ACC112 (cell line): Measurements from ENCODE around the gene FAM120B.

Source experiments
- H2AFZ ChIP-seq: fragments of 200-600 bp; sonication (generic); one replicate; pipeline ENCODE4 v1.6.0; 2017; ENCODE audit warnings: antibody characterized with exemption, low read length; ENCODE audit not compliant: unreplicated experiment
- H3K27ac ChIP-seq: fragments of 200-600 bp; sonication (generic); 2 replicates; pipeline ENCODE4 v1.5.1; 2014; ENCODE audit warnings: low read depth, mild to moderate bottlenecking, antibody characterized with exemption, low read length, moderate library complexity
- H3K27me3 ChIP-seq: fragments of 200-600 bp; sonication (generic); 2 replicates; pipeline ENCODE4 v1.6.1; 2014; ENCODE audit warnings: mild to moderate bottlenecking, antibody characterized with exemption, low read length, moderate library complexity, mixed read lengths; ENCODE audit not compliant: insufficient read depth
- H3K36me3 ChIP-seq: fragments of 200-600 bp; sonication (generic); 2 replicates; pipeline ENCODE4 v1.6.1; 2016; ENCODE audit warnings: mild to moderate bottlenecking, antibody characterized with exemption, low read length, moderate library complexity, mixed read lengths; ENCODE audit not compliant: insufficient read depth
- H3K4me1 ChIP-seq: fragments of 200-600 bp; sonication (generic); one replicate; pipeline ENCODE4 v1.6.1; 2016; ENCODE audit warnings: low read length, mixed read lengths; ENCODE audit not compliant: insufficient read depth, unreplicated experiment, control insufficient read depth
- H3K4me3 ChIP-seq: fragments of 200-600 bp; sonication (generic); 2 replicates; pipeline ENCODE4 v1.5.1; 2014; ENCODE audit warnings: mild to moderate bottlenecking, low read depth, low read length
- H3K79me2 ChIP-seq: fragments of 200-600 bp; sonication (generic); one replicate; pipeline ENCODE4 v1.6.0; 2016; ENCODE audit warnings: low read length; ENCODE audit not compliant: control insufficient read depth, unreplicated experiment, insufficient read depth

The FAM120B gene

GRCh38 chr6:170445487-170445886, 138.9 kb downstream of the FAM120B start:
- H3K27ac ChIP-seq: no peak overlapping the region
- no peaks in the 10 kb centered on the region for H3K27me3 ChIP-seq
- H3K4me1 ChIP-seq: no peaks in the 10 kb centered on the region
- H3K79me2 ChIP-seq: no peaks in the 10 kb centered on the region
- H2AFZ ChIP-seq: no peak overlapping the region
- no peaks in the 10 kb centered on the region for H3K36me3 ChIP-seq
- no peak overlapping the region for H3K4me3 ChIP-seq

GRCh38 chr6:170445971-170446370, 139.4 kb downstream of the FAM120B start:
- H3K27me3 ChIP-seq: no peaks in the 10 kb centered on the region
- H2AFZ ChIP-seq: no peak overlapping the region
- H3K79me2 ChIP-seq: no peaks in the 10 kb centered on the region
- no peaks in the 10 kb centered on the region for H3K4me1 ChIP-seq
- no peaks in the 10 kb centered on the region for H3K36me3 ChIP-seq
- no peak overlapping the region for H3K27ac ChIP-seq
- no peak overlapping the region for H3K4me3 ChIP-seq

GRCh38 chr6:170446841-170447560, 140.4 kb downstream of the FAM120B start:
- Histone ChIP-seq H3K27me3 (no peaks in the 10 kb centered on the region), H3K36me3 (no peaks in the 10 kb centered on the region)

GRCh38 chr6:170447561-170447930, 141.0 kb downstream of the FAM120B start:
- H3K36me3 ChIP-seq: no peaks in the 10 kb centered on the region
- H3K4me3 ChIP-seq: no peak overlapping the region
- no peak overlapping the region for H3K27ac ChIP-seq
- H3K27me3 ChIP-seq: no peaks in the 10 kb centered on the region
- no peak overlapping the region for H2AFZ ChIP-seq
- H3K4me1 ChIP-seq: no peaks in the 10 kb centered on the region
- H3K79me2 ChIP-seq: no peaks in the 10 kb centered on the region

More at GRCh38 chr6:170446841-170447560, 140.4 kb downstream of the FAM120B start:
- Histone ChIP-seq H2AFZ (no peak overlapping the region), H3K79me2 (no peaks in the 10 kb centered on the region), H3K4me3 (no peak overlapping the region), H3K4me1 (no peaks in the 10 kb centered on the region), H3K27ac (no peak overlapping the region)

GRCh38 chr6:170448317-170448716, 141.8 kb downstream of the FAM120B start:
- Histone ChIP-seq H3K36me3 (no peaks in the 10 kb centered on the region), H3K4me1 (no peaks in the 10 kb centered on the region), H3K27me3 (no peaks in the 10 kb centered on the region), H3K27ac (no peak overlapping the region), H3K79me2 (no peaks in the 10 kb centered on the region), H3K4me3 (no peak overlapping the region), H2AFZ (no peak overlapping the region)

- Histone ChIP-seq H2AFZ (no peak overlapping the region), H3K36me3 (no peaks in the 10 kb centered on the region), H3K4me3 (no peak overlapping the region), H3K27me3 (no peaks in the 10 kb centered on the region), H3K4me1 (no peaks in the 10 kb centered on the region), H3K27ac (no peak overlapping the region), H3K79me2 (no peaks in the 10 kb centered on the region)
Measured at GRCh38 chr6:170448751-170449630, 142.4 kb downstream of the FAM120B start.

GRCh38 chr6:170449835-170450753, 143.5 kb downstream of the FAM120B start:
- no peaks in the 10 kb centered on the region for H3K4me1 ChIP-seq
- H3K79me2 ChIP-seq: no peaks in the 10 kb centered on the region
- no peaks in the 10 kb centered on the region for H3K36me3 ChIP-seq
- H3K4me3 ChIP-seq: no peak overlapping the region
- no peaks in the 10 kb centered on the region for H3K27me3 ChIP-seq
- H2AFZ ChIP-seq: no peak overlapping the region
- no peak overlapping the region for H3K27ac ChIP-seq

- Histone ChIP-seq H3K4me3 (no peak overlapping the region), H3K36me3 (no peaks in the 10 kb centered on the region), H3K27me3 (no peaks in the 10 kb centered on the region), H3K27ac (no peak overlapping the region), H2AFZ (no peak overlapping the region), H3K79me2 (no peaks in the 10 kb centered on the region), H3K4me1 (no peaks in the 10 kb centered on the region)
Measured at GRCh38 chr6:170450916-170451761, 144.6 kb downstream of the FAM120B start.

- Histone ChIP-seq H3K4me3 (no peak overlapping the region), H3K4me1 (no peaks in the 10 kb centered on the region), H3K79me2 (no peaks in the 10 kb centered on the region), H3K27ac (no peak overlapping the region), H2AFZ (no peak overlapping the region), H3K36me3 (no peaks in the 10 kb centered on the region), H3K27me3 (no peaks in the 10 kb centered on the region)
Measured at GRCh38 chr6:170451762-170452651, 145.4 kb downstream of the FAM120B start.
